ENCODE data around the gene RPL41. TPM values are rescaled to one million over a fixed set of nuclear protein-coding genes. Genes with fewer than 3 reads are reported as not detected.
A peak's percentile ranks its signal among the peaks of the same experiment; 100 is the strongest.
"Not testable (repeated sequence)": the region's sequence is repeated elsewhere in the genome, so short reads cannot be mapped to it uniquely, and the experiment has no call there.

Gene RPL41
- 2,287 TPM for total RNA-seq
- long read RNA-seq, transcript RPL41-202 (4 exons, 469 nt), result major isoform, 266 of 325 reads
- long read RNA-seq, transcript RPL41-204 (3 exons, 699 nt), result minor isoform, 10 of 325 reads
- long read RNA-seq, partial matches to known transcripts, result 20 of 325 reads
- long read RNA-seq, other reads (novel, unspliced or antisense), result 26 of 325 reads

- peak; percentile 96 for DNase-seq (ENCODE audit: low spot score)
Observed at GRCh38 chr12:56116267-56117081, at the start of gene RPL41. RPL41 (plus strand) TSS chr12:56116633.

GRCh38 chr12:56071648-56072047 is 44.8 kb upstream of the RPL41 start:
- DNase-seq (ENCODE audit: low spot score), result no peak

- DNase-seq (ENCODE audit: low spot score), result no peak
Observed at GRCh38 chr12:56074396-56074795, 42.0 kb upstream of the RPL41 start.

GRCh38 chr12:56077966-56078365 is 38.5 kb upstream of the RPL41 start:
- not testable (repeated sequence) for DNase-seq (ENCODE audit: low spot score)

GRCh38 chr12:56078427-56078826 is 38.0 kb upstream of the RPL41 start:
- DNase-seq (ENCODE audit: low spot score), result no peak

GRCh38 chr12:56078931-56079722 is 37.3 kb upstream of the RPL41 start:
- DNase-seq (ENCODE audit: low spot score), result peak; percentile 96

GRCh38 chr12:56079723-56080555 is 36.5 kb upstream of the RPL41 start, which contains the start of gene ERBB3:
ERBB3 (plus strand) TSS chr12:56080165; CDS start chr12:56080301, 136 bp downstream.
- DNase-seq (ENCODE audit: low spot score), result peak; percentile 93

- DNase-seq (ENCODE audit: low spot score), result no peak
Observed at GRCh38 chr12:56080556-56081138, 35.8 kb upstream of the RPL41 start.

GRCh38 chr12:56081393-56082347 is 34.8 kb upstream of the RPL41 start:
- no peak for DNase-seq (ENCODE audit: low spot score)

- no peak for DNase-seq (ENCODE audit: low spot score)
Observed at GRCh38 chr12:56082382-56082781, 34.1 kb upstream of the RPL41 start.

GRCh38 chr12:56082967-56083366 is 33.5 kb upstream of the RPL41 start:
- no peak for DNase-seq (ENCODE audit: low spot score)

GRCh38 chr12:56084958-56085543 is 31.4 kb upstream of the RPL41 start:
- DNase-seq (ENCODE audit: low spot score), result no peak

- DNase-seq (ENCODE audit: low spot score), result no peak
Observed at GRCh38 chr12:56086096-56086495, 30.3 kb upstream of the RPL41 start.

GRCh38 chr12:56086608-56087007 is 29.8 kb upstream of the RPL41 start:
- no peak for DNase-seq (ENCODE audit: low spot score)

GRCh38 chr12:56087220-56087619 is 29.2 kb upstream of the RPL41 start:
- no peak for DNase-seq (ENCODE audit: low spot score)

GRCh38 chr12:56097738-56098137 is 18.7 kb upstream of the RPL41 start:
- DNase-seq (ENCODE audit: low spot score), result no peak

- no peak for DNase-seq (ENCODE audit: low spot score)
Observed at GRCh38 chr12:56098592-56098991, 17.8 kb upstream of the RPL41 start.

GRCh38 chr12:56099787-56100186 is 16.6 kb upstream of the RPL41 start:
- DNase-seq (ENCODE audit: low spot score), result no peak

- DNase-seq (ENCODE audit: low spot score), result no peak
Observed at GRCh38 chr12:56101045-56101444, 15.4 kb upstream of the RPL41 start.
